Testis (tissue), 2 donors: ENCODE data around the gene WASF2.

ENCODE experiments used
- CTCF ChIP-seq, 3 experiments: fragments of 450-650 bp in 2 of 3; fragments of 200-600 bp in 1 of 3; sonication (generic) in 1 of 3; IDR thresholded peaks; one replicate each; pipeline ENCODE4 v1.5.1; 2016 to 2019; ENCODE audit warnings: antibody characterized with exemption in 3 of 3, mild to moderate bottlenecking in 2 of 3, moderate library complexity in 1 of 3
- POLR2A ChIP-seq: fragments of 450-650 bp; IDR thresholded peaks from one replicate; pipeline ENCODE4 v1.6.1; 2017; ENCODE audit warnings: antibody characterized with exemption, mild to moderate bottlenecking, moderate library complexity

- TF ChIP-seq CTCF (IDR thresholded peaks at IDR 0.05) (no peak), POLR2A (no peak)
These were observed 41.0 kb downstream of the WASF2 start for GRCh38 chr1:27448982-27449381.
